Body of pancreas (tissue), 4 donors: ENCODE data around the gene OR8K1. TPM values are rescaled to one million over a fixed set of nuclear protein-coding genes. Genes with fewer than 3 reads are reported as not detected.

ENCODE experiments used
- ATAC-seq: fragments of 150-250 bp; one replicate; pipeline ENCODE4 v1.9.1; 2016
- DNase-seq, 4 donors: peaks; one replicate each; pipeline ENCODE4 v3.0.0-alpha.2; 2019
- H3K27ac ChIP-seq, 4 donors: fragments of 200-600 bp; sonication (generic); 1 replicate in 3 of 4; 2 replicates in 1 of 4; pipeline versions ENCODE4 v1.5.1 to v1.6.1; 2016 to 2019; ENCODE audit warnings: mild to moderate bottlenecking in 1 of 4, mixed read lengths in 1 of 4, moderate library complexity in 1 of 4
- H3K27me3 ChIP-seq, 2 donors: fragments of 200-600 bp; sonication (generic); one replicate each; pipeline ENCODE4 v1.6.0; 2016; ENCODE audit warnings: mild to moderate bottlenecking in 1 of 2
- H3K36me3 ChIP-seq, 2 donors: fragments of 200-600 bp; sonication (generic); replicated peaks in 1 of 2; 2 replicates each; pipeline ENCODE4 v1.5.1; 2016; ENCODE audit warnings: low read depth in 2 of 2; ENCODE audit not compliant: insufficient read depth in 1 of 2
- H3K4me1 ChIP-seq: fragments of 200-600 bp; sonication (generic); one replicate; pipeline ENCODE4 v1.6.0; 2016
- H3K4me3 ChIP-seq, 2 donors: fragments of 200-600 bp; sonication (generic); 1 replicate in 1 of 2; 2 replicates in 1 of 2; pipeline ENCODE4 v1.5.1; 2016 to 2019
- H3K9me3 ChIP-seq, 3 donors: fragments of 200-600 bp; sonication (generic); 1 replicate in 2 of 3; 2 replicates in 1 of 3; pipeline ENCODE4 v1.5.1; 2016
- CTCF ChIP-seq, 7 experiments: fragments of 450-650 bp in 4 of 7; fragments of 200-600 bp in 3 of 7; sonication (generic) in 3 of 7; IDR thresholded peaks; one replicate each; pipeline ENCODE4 v1.5.1; 2016 to 2019; ENCODE audit warnings: antibody characterized with exemption in 7 of 7
- POLR2A ChIP-seq, 3 donors: fragments of 450-650 bp; IDR thresholded peaks; one replicate each; pipeline ENCODE4 v1.6.1; 2016; ENCODE audit warnings: antibody characterized with exemption in 3 of 3, mild to moderate bottlenecking in 2 of 3
- WGBS, 2 donors: methylation state at CpG; one replicate each; pipeline ENCODE4 v1.1.5; 2017; 5-methylcytosine and 5-hydroxymethylcytosine counted together
- intact Hi-C: fragments of 100-400 bp; cut with DNase I; formaldehyde crosslinking; loops from one replicate; pipeline ENCODE4 v1.15.1; 2023
- total RNA-seq, 2 donors: library from RNA; depleted of rRNA; stranded (reverse); fragments of >200 nt; gene quantifications; one replicate each; pipeline ENCODE4 v1.1.0, GENCODE V29; 2016

The OR8K1 gene
- total RNA-seq, 2 donors from 2014 or later: not detected

DNA sequence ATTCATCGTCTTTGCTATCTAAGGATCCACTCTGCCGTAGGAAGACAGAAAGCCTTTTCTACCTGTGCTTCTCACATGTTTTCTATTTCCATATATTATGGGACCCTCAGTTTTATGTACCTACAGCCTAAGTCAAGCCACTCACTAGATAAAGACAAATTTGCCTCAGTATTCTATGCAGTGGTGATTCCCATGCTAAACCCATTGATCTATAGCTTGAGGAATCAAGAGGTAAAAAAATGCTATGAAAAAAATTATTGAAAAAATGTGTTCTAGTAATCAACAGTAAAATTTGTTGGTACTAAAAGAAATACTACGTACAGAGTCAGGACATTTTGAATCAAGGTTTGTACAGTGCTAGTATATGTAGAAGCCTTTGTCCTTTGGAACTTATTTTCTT, 48.5 kb downstream of the OR8K1 start:
- no peaks in the 10 kb centered on the region for H3K4me1 ChIP-seq
- H3K36me3 ChIP-seq: no peaks in the 10 kb centered on the region
- H3K27ac ChIP-seq: no peak overlapping the region
- no peak overlapping the region for H3K4me3 ChIP-seq
- 62 to 70% methylated on average over 3 of the region's 3 CpGs for WGBS, 2 donors
- no peak for ATAC-seq
- no peak for TF ChIP-seq POLR2A (IDR thresholded peaks at IDR 0.05)
- TF ChIP-seq CTCF (IDR thresholded peaks at IDR 0.05): no peak
- H3K9me3 ChIP-seq: no peaks in the 10 kb centered on the region
- DNase-seq: no peak
- H3K27me3 ChIP-seq: no peaks in the 10 kb centered on the region
- intact Hi-C loops: no loop called here

DNA sequence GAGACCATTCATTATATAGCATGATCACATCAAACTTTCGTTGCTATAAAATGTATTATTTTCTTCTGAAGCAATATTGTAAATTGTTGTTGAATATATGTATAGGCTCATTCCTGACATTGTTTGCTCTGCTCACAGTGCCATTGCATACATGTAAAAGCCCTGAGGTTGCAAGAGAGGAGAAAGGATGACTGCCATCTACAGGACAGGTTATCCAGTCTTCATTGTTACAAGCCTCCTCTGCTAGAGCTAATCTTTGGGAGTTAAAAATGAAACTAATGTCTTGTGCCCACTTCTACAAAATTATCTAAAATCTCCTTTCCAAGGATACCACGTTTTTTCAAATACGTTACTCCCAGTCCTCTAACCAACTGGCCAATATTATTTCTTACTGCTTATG, 50.2 kb downstream of the OR8K1 start:
- Histone ChIP-seq H3K9me3 (no peaks in the 10 kb centered on the region), H3K27me3 (no peaks in the 10 kb centered on the region), H3K27ac (no peak overlapping the region), H3K4me3 (no peak overlapping the region), H3K36me3 (no peaks in the 10 kb centered on the region), H3K4me1 (no peaks in the 10 kb centered on the region)
- DNase-seq (no peak), ATAC-seq (no peak)
- TF ChIP-seq POLR2A (IDR thresholded peaks at IDR 0.05): no peak
- no peak for TF ChIP-seq CTCF (IDR thresholded peaks at IDR 0.05)
- intact Hi-C loops: no loop called here
- WGBS, 2 donors: 38% methylated on average over 3 of the region's 3 CpGs

Other genes starting within 250 kb of the OR8K1 start
- gene OR8H2, start 242.4 kb upstream of the OR8K1 start, total RNA-seq: not detected
- gene OR8H3, start 223.7 kb upstream of the OR8K1 start, total RNA-seq: not detected
- not detected for gene OR8J3, start 205.8 kb upstream of the OR8K1 start, total RNA-seq
- gene OR8K5, start 185.7 kb upstream of the OR8K1 start, total RNA-seq: not detected
- not detected for gene OR5J2, start 169.4 kb upstream of the OR8K1 start, total RNA-seq
- not detected for gene OR5T2, start 111.8 kb upstream of the OR8K1 start, total RNA-seq
- not detected for gene OR5T3, start 93.8 kb upstream of the OR8K1 start, total RNA-seq
- gene OR5T1, start 71.9 kb upstream of the OR8K1 start, total RNA-seq: not detected
- gene OR8H1, start 53.8 kb upstream of the OR8K1 start, total RNA-seq: not detected
- not detected for gene OR8K3, start 30.9 kb upstream of the OR8K1 start, total RNA-seq
- gene OR8J1, start 8.3 kb downstream of the OR8K1 start, total RNA-seq: not detected
- not detected for gene OR8U1, start 29.6 kb downstream of the OR8K1 start, total RNA-seq
- not detected for gene OR5AL1, start 66.7 kb downstream of the OR8K1 start, total RNA-seq
- not detected for gene OR5M3, start 127.3 kb downstream of the OR8K1 start, total RNA-seq
- gene OR5M8, start 145.3 kb downstream of the OR8K1 start, total RNA-seq: not detected
- not detected for gene OR5M11, start 197.2 kb downstream of the OR8K1 start, total RNA-seq
- gene OR5M10, start 231.7 kb downstream of the OR8K1 start, total RNA-seq: not detected